Measurements from ENCODE around the gene TIE1.

- no peak for TF ChIP-seq EZH2 (IDR thresholded peaks at IDR 0.05; ENCODE audit: insufficient read depth, poor library complexity, severe bottlenecking)
- no peak for TF ChIP-seq EZH2phosphoT487 (IDR thresholded peaks at IDR 0.05; ENCODE audit: insufficient read depth, low read depth)
Observed at GRCh38 chr1:43363935-43364525, 63.2 kb downstream of the TIE1 start.
